ENCODE measurements around the gene BST1.

Gene BST1, protein sequence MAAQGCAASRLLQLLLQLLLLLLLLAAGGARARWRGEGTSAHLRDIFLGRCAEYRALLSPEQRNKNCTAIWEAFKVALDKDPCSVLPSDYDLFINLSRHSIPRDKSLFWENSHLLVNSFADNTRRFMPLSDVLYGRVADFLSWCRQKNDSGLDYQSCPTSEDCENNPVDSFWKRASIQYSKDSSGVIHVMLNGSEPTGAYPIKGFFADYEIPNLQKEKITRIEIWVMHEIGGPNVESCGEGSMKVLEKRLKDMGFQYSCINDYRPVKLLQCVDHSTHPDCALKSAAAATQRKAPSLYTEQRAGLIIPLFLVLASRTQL

DNA sequence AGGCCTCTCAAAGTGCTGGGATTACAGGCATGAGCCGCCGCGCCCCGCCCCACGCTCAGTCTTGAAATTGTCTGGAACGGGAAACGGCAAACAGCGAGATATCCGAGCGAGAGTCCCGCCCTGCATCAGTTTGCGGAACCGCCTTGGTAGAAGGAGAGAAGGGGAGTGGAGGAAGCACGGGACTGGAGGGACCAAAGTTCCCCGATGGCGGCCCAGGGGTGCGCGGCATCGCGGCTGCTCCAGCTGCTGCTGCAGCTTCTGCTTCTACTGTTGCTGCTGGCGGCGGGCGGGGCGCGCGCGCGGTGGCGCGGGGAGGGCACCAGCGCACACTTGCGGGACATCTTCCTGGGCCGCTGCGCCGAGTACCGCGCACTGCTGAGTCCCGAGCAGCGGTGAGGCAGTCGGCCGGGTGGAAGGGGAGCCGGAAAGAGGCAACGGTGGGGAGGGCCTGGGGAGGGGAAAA is at the start of gene BST1:
BST1 (plus strand) TSS at position 125 of the 463 bp plus-strand sequence; CDS start at position 205, 80 bp downstream.
- H3K4me3 ChIP-seq (ENCODE audit: control insufficient read depth, low read depth, low read length) = peak within 1 kb of the TSS; percentile 58
- peak; percentile 55 for DNase-seq (ENCODE audit: low read depth)
- TF ChIP-seq, protein P1, sequence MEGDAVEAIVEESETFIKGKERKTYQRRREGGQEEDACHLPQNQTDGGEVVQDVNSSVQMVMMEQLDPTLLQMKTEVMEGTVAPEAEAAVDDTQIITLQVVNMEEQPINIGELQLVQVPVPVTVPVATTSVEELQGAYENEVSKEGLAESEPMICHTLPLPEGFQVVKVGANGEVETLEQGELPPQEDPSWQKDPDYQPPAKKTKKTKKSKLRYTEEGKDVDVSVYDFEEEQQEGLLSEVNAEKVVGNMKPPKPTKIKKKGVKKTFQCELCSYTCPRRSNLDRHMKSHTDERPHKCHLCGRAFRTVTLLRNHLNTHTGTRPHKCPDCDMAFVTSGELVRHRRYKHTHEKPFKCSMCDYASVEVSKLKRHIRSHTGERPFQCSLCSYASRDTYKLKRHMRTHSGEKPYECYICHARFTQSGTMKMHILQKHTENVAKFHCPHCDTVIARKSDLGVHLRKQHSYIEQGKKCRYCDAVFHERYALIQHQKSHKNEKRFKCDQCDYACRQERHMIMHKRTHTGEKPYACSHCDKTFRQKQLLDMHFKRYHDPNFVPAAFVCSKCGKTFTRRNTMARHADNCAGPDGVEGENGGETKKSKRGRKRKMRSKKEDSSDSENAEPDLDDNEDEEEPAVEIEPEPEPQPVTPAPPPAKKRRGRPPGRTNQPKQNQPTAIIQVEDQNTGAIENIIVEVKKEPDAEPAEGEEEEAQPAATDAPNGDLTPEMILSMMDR (conservative IDR thresholded peaks at IDR 0.05; ENCODE audit: control insufficient read depth, insufficient read depth, low read depth, low read length) = no peak

DNA sequence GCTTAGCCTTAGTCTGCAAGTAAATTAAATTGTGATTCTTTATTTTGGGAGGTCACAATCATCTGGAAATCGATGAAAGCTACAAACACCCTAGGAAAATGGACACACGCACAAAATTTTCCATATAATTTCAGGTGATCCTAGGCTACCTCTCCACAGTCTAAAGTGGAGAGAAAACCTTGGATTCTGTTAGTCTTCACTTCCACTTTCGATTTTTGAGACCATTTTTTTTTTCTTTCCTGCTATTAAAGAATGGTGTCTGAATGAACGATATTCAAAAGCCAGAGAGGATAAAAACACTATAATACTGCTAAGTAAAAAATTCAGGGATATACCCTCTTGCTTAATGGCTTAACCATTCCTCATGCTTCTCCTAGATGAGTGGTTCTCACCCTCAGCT is 49.4 kb upstream of the BST1 start:
- TF ChIP-seq, protein P1 (conservative IDR thresholded peaks at IDR 0.05; ENCODE audit: control insufficient read depth, insufficient read depth, low read depth, low read length) = no peak
- DNase-seq (ENCODE audit: low read depth) = no peak
- H3K4me3 ChIP-seq (ENCODE audit: control insufficient read depth, low read depth, low read length) = peak overlapping the region; percentile 70

DNA sequence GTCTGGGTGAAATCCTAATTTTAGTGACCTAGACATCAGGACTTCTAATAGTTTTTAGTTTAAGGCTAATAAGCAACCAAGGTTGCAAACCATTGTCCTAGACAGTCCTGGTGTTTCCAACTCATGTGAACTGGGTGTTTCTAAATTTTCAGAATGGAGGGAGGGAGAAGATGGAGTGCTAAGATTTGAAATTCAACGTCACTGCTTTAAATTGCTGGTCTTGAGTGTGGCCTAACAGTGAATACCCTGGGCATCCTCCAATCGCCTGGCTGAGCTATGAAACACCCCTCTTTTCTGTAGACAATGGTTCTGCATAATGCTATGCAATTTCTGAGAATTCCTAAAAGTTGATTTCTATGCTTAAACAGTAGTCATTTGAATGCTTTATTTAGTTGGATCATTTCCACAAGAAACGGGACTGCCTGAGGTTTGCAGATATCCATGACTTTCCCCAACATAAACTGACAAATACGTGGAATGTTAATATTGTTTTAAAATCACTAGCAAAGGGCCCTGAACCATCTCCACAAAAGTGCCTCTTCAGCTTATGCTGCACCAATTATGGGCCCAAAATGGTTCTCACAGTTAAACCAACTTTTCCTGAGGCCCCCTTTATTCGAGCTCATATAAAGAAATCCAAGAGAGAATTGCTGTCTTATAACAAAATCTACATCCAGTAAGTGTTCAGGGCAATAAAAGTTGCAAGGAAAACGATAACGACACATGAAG is 48.8 kb upstream of the BST1 start:
- peak; percentile 57 for DNase-seq (ENCODE audit: low read depth)
- H3K4me3 ChIP-seq (ENCODE audit: control insufficient read depth, low read depth, low read length) = peak overlapping the region; percentile 70
- TF ChIP-seq, protein P1 (conservative IDR thresholded peaks at IDR 0.05; ENCODE audit: control insufficient read depth, insufficient read depth, low read depth, low read length) = no peak

DNA sequence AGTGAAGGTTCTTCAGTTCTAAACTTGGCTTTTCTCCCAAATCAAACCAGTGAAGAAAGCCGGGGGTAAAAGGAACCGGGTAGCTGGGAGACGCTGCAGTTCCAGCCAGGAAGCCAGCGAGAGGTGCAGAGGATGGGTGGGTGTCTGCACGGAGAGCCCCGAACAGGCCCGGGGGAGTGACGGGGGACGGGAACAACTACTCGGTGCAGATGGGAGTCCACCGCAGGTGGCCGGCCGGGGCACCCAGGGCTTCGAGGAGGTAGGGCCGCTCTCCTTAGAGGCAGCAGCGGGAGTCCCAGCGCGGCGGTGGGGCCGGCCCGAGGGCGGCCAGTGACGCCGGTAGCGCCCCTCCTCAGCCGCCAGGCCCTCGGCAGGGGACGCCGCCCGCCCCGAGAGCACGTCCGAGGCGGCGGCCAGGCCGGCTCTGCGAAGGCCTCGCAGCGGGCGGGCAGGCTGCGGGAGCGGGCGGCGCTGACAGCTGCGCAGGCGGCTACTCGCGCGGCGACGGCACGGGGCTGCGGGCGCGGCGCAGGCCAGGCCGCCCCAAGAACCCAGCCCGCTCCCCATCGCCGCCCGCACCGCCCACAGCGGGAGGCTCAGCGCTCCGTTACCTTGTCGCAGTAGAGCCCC is 48.2 kb upstream of the BST1 start:
- DNase-seq (ENCODE audit: low read depth) = peak; percentile 32
- TF ChIP-seq, protein P1 (conservative IDR thresholded peaks at IDR 0.05; ENCODE audit: control insufficient read depth, insufficient read depth, low read depth, low read length) = no peak
- peak overlapping the region; percentile 70 for H3K4me3 ChIP-seq (ENCODE audit: control insufficient read depth, low read depth, low read length)

DNA sequence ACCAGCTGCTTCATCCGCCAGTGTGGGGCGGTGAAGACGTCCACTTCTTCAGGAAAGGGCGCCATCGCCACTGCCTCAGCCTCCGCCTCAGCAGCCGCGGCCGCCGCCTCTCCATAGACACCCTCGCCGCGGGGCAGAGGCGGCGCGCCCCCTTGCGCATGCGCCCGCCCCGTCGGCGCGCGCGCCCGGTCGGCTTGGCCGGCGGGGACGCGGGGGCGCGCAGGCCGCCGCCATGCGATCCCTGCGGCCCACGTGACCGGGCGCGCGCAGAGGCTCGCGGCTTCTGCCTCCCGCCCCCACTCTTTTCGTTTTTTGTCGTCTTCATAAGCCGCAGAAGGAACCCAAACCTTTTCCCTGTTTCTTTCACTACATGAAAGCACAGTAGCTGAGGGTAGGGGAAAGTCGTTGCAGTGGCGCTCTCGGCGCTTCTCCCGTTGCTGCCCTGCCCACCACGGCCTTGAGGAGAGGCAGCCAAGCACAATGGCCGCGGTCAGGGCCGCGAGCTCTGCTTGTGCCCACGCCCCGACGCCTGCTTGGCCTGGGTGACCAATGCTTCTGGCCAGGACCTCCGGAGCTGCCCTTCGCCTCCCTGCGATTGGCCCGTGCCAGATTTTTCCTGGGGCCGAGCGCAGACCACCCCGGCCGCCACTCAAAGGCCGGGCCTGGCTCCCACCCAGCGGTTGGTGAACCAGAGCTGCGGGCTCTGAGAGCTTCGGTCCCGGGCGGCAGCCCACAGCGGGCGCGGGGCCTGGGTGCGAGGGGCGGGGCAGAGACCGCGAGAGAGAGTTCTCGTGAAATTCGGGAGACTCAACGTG is 47.4 kb upstream of the BST1 start, which contains the start of gene FBXL5:
FBXL5 (minus strand) TSS at position 135 of the 815 bp plus-strand sequence; CDS start at position 65, 70 bp downstream.
- DNase-seq (ENCODE audit: low read depth) = peak; percentile 76
- TF ChIP-seq, protein P1 (conservative IDR thresholded peaks at IDR 0.05; ENCODE audit: control insufficient read depth, insufficient read depth, low read depth, low read length) = no peak
- peak within 1 kb of the TSS; percentile 70 for H3K4me3 ChIP-seq (ENCODE audit: control insufficient read depth, low read depth, low read length)

DNA sequence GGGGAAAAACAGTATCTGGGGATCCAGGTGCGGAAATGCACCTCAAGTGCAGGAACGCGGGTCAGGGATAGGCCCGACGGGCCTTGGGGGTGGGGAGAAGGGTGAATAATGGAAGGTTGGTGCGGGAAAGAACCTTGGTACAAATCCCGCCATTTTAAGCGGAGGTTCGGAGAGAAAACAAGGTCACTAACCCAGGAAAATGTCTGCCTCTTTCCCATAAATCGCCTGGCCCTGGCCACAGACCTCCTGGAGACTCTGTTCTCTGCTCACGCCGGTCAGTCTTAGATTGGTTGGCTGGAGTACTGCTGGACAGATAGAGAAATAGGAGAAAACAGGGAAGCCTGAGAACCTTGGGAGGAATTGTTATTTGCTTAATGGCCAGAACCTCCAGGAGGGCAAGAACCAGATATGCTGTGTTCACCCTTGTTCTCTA is 46.8 kb upstream of the BST1 start:
- peak; percentile 48 for DNase-seq (ENCODE audit: low read depth)
- H3K4me3 ChIP-seq (ENCODE audit: control insufficient read depth, low read depth, low read length) = peak overlapping the region; percentile 53
- TF ChIP-seq, protein P1 (conservative IDR thresholded peaks at IDR 0.05; ENCODE audit: control insufficient read depth, insufficient read depth, low read depth, low read length) = no peak

All from fibroblast of mammary gland (primary cell).